GM08714 (cell line): ENCODE results near the gene RIMBP2.
"Not testable (repeated sequence)": the region's sequence is repeated elsewhere in the genome, so short reads cannot be mapped to it uniquely, and the experiment has no call there.

Experiments
- H3K4me3 ChIP-seq: fragments of 200-500 bp; sonication (Bioruptor generic); 2 replicates; pipeline ENCODE4 v1.5.1; 2014; ENCODE audit warnings: mild to moderate bottlenecking, low read length, inconsistent platforms
- ZNF274 ChIP-seq: IDR thresholded peaks from 2 replicates; pipeline ENCODE4 v1.6.1; 2012; ENCODE audit warnings: mild to moderate bottlenecking, low read depth, low read length

The RIMBP2 gene

GRCh38 chr12:130747867-130748740, 32.0 kb upstream of the RIMBP2 start:
- no peak for TF ChIP-seq ZNF274
- H3K4me3 ChIP-seq, result no peak overlapping the region

DNA sequence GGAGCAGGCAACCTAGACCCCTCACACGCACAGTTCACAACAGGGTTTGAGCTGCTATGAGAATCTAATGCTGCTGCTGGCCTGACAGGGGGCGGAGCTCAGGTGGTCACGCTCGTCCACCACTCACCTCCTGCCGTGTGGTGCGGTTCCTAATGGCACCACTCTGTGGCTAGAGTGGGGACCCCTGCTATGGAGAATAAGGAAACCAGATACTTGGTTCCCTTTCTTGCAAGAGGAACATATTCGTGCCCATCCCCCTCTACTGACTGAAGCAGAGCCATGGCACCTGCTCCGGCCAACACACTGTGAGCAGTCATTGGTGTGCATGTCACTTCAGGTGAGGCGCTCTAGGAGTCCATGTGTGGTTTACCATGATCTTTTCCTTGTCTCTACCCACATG, 30.4 kb upstream of the RIMBP2 start:
- TF ChIP-seq ZNF274, result no peak
- no peak overlapping the region for H3K4me3 ChIP-seq

DNA sequence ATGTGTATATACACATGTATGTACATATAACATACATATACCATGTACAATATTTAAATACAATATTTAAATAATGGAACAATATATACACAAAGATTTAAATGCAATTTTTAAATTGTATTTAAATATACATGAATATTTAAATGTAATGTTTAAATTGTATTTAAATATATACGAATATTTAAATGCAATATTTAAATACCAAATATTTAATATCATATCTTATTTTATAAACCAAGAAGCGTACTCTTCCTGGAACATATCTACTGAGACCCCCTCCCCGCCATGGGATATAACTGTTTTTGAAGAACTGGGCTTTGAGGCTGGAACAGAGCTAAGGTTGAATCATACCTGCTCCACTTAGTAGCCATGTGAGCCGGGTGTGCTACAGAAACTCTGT, 29.8 kb upstream of the RIMBP2 start:
- TF ChIP-seq ZNF274, result no peak

GRCh38 chr12:130744274-130744673, 28.2 kb upstream of the RIMBP2 start:
- no peak overlapping the region for H3K4me3 ChIP-seq
- no peak for TF ChIP-seq ZNF274

More for the DNA sequence above, 29.8 kb upstream of the RIMBP2 start:
- no peak overlapping the region for H3K4me3 ChIP-seq

DNA sequence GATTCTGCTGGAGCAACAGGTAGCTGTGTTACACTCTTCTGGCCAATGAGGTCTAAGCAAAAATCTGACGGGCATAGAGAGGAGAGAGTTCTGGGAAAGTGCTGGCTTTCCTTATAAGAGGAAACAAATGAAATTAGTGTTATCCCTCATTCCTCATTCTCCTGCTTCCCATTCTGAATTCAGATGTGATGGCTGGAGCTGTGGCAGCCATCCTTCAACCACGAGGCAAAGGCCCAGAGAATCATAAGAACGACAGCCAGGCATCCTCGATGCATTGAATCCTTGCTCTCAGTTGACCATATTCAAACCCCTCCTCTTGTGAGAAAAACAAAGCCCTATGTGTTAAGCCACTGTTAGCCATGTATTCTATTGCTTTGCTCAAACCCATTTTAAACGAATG, 27.5 kb upstream of the RIMBP2 start:
- no peak overlapping the region for H3K4me3 ChIP-seq
- no peak for TF ChIP-seq ZNF274

DNA sequence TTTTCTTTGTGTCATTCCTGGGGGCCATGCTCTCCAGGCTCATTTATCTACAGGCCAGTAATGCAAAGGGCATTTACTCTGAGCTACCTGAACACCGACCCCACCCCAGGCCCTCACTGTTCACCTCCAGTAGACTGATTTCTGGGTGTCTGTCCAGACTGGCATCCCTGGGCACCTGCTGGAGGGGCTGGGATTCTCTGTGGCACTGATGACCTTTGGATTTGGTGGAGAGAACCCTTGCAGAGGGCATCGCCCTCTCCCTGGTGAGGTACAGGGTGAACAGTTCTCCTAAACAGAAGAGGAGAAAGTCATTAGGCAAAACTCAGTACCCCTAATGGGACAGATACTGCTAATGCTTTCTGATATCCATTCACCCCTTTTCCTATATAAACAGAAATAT, 27.1 kb upstream of the RIMBP2 start:
- no peak overlapping the region for H3K4me3 ChIP-seq
- no peak for TF ChIP-seq ZNF274

GRCh38 chr12:130742716-130743115, 26.6 kb upstream of the RIMBP2 start:
- H3K4me3 ChIP-seq, result no peak overlapping the region
- TF ChIP-seq ZNF274, result no peak

- TF ChIP-seq ZNF274, result no peak
- H3K4me3 ChIP-seq, result no peak overlapping the region
Measured at GRCh38 chr12:130742112-130742511, 26.0 kb upstream of the RIMBP2 start.

DNA sequence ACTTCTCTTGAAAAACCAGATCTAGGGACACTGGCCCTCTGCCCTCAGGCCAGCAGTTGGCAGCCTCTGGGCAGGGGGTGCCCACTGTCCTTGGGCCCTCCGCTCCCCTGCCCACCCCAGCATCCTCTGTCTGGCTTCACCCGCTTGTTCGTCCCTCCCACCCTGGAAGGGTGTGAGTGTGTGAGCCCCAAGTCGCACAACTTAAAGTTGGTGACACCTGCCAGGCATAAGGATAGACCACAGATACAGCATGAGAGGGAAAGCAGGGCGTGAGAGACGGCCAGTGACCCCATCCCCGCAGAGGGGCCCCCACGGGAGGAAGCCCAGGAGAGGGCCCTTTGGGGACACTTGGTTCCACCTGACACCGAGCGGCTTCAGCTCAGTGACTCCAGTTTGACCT, 23.5 kb upstream of the RIMBP2 start:
- H3K4me3 ChIP-seq, result no peak overlapping the region
- TF ChIP-seq ZNF274, result no peak

DNA sequence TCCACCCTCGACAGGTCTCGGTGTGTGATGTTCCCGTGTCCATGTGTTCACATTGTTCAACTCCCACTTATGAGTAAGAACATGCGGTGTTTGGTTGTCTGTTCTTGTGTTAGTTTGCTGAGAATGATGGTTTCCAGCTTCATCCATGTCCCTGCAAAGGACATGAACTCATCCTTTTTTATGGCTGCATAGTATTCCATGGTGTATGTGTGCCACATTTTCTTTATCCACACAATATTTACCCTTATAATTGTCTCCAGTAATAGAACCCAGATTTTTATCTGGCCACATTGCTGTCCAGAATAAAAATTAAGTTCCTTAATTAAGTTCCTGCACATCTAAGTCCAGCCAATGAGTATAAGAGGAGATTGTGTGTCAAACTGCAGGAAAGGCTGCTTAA, 22.3 kb upstream of the RIMBP2 start:
- H3K4me3 ChIP-seq, result not testable (repeated sequence)

GRCh38 chr12:130737731-130738130, 21.6 kb upstream of the RIMBP2 start:
- no peak for TF ChIP-seq ZNF274
- H3K4me3 ChIP-seq, result no peak overlapping the region

- no peak overlapping the region for H3K4me3 ChIP-seq
- TF ChIP-seq ZNF274, result no peak
Measured at GRCh38 chr12:130729344-130729743, 13.2 kb upstream of the RIMBP2 start.

- TF ChIP-seq ZNF274, result no peak
Measured at GRCh38 chr12:130728158-130729058, 12.3 kb upstream of the RIMBP2 start.

DNA sequence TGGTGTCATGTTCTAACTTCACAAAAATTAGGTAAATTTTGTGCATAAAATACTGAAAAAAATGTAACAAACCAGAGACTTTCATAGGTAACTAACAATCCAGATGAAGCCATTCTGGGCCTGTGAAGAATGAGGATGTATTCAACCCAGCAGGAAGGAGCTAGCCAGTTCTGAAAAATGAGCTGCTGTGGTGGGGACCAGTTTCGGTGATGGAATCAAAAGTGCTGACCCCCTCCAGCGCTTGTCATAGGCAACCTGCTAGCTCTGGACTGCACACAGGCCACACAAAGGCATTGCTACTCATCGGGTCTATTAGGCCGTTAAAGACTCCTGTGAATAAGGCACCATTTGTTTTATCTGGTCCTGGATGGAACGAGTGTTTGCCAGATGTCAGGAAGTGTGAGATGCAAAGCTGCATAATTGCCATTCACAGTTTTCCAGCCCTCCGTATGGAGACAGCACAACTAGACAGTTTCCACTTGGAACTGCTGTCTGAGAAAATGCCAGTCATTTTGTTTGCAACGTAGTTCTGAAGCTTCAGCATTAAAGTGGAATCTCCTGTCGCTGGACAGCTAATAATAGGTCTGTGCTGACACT, 3.3 kb upstream of the RIMBP2 start:
- no peak overlapping the region for H3K4me3 ChIP-seq
- TF ChIP-seq ZNF274, result no peak

More at GRCh38 chr12:130728158-130729058, 12.3 kb upstream of the RIMBP2 start:
- no peak overlapping the region for H3K4me3 ChIP-seq

DNA sequence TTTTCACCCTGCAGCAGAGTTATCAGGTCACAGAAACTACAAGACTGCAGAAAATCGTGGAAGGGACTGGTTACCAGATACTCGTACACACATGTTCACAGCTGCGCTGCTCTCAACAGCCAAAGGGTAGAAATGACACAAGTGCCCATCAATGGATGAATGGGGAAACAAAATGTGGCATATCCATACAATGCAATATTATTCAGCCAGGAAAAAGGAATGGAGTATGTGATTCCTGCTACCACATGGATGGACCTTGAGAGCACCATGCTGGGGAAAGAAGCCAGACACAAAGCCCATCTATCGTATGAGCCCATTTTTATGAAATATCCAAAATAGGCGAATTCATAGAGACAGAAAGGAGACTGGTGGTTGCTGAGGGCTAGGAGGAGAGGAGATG, 1.7 kb upstream of the RIMBP2 start:
- no peak overlapping the region for H3K4me3 ChIP-seq
- TF ChIP-seq ZNF274, result no peak
